Stomach (tissue), 9 donors: ENCODE data around the gene SLC8A3. TPM values are rescaled to one million over a fixed set of nuclear protein-coding genes. Genes with fewer than 3 reads are reported as not detected.
A peak's percentile ranks its signal among the peaks of the same experiment; 100 is the strongest.

ENCODE experiments used
- DNase-seq, 2 donors: peaks; one replicate each; pipeline versions ENCODE4 v3.0.0 to v3.0.0-alpha.2; 2013 to 2019
- H3K27ac ChIP-seq, 5 donors: fragments of 200-600 bp in 4 of 5; sonication (generic) in 4 of 5; one replicate each; pipeline ENCODE4 v1.5.1; 2013 to 2019; ENCODE audit warnings: mild to moderate bottlenecking in 1 of 5, moderate library complexity in 1 of 5
- H3K27me3 ChIP-seq, 3 donors: fragments of 200-600 bp; sonication (generic); one replicate each; pipeline ENCODE4 v1.5.1; 2017 to 2019; ENCODE audit warnings: mixed run types in 1 of 3
- H3K36me3 ChIP-seq, 4 donors: fragments of 200-600 bp; sonication (generic); 1 replicate in 3 of 4; 2 replicates in 1 of 4; pipeline ENCODE4 v1.5.1; 2016 to 2019
- H3K4me1 ChIP-seq, 4 donors: fragments of 200-600 bp; sonication (generic); one replicate each; pipeline ENCODE4 v1.5.1; 2016 to 2019
- H3K4me3 ChIP-seq, 4 donors: fragments of 200-600 bp; sonication (generic) in 3 of 4; one replicate each; pipeline ENCODE4 v1.5.1; 2016 to 2019; ENCODE audit warnings: mild to moderate bottlenecking in 1 of 4
- H3K9me3 ChIP-seq, 4 donors: fragments of 200-600 bp; sonication (generic); one replicate each; pipeline ENCODE4 v1.5.1; 2016 to 2019
- CTCF ChIP-seq, 7 experiments: fragments of 450-650 bp in 4 of 7; fragments of 200-600 bp in 3 of 7; sonication (generic) in 3 of 7; IDR thresholded peaks; one replicate each; pipeline ENCODE4 v1.5.1; 2016 to 2019; ENCODE audit warnings: antibody characterized with exemption in 7 of 7, control low read depth in 2 of 7, mild to moderate bottlenecking in 1 of 7
- EP300 ChIP-seq: sonication (generic); formaldehyde crosslinking; IDR thresholded peaks from one replicate; pipeline ENCODE4 v1.6.1; 2017; ENCODE audit warnings: antibody characterized with exemption
- POLR2A ChIP-seq, 4 donors: fragments of 450-650 bp; IDR thresholded peaks; one replicate each; pipeline ENCODE4 v1.6.1; 2016; ENCODE audit warnings: antibody characterized with exemption in 4 of 4, control low read depth in 2 of 4, mild to moderate bottlenecking in 1 of 4, moderate library complexity in 1 of 4
- POLR2AphosphoS5 ChIP-seq, 3 donors: sonication (generic); formaldehyde crosslinking; IDR thresholded peaks; one replicate each; pipeline ENCODE4 v1.6.1; 2016; ENCODE audit warnings: antibody characterized with exemption in 3 of 3
- WGBS, 5 donors: extraction: QIAGEN DNeasy Blood & Tissue Kit in 3 of 5; methylation state at CpG; one replicate each; pipeline versions ENCODE4 v1.1.5 to v1.1.7; 2013 to 2018; 5-methylcytosine and 5-hydroxymethylcytosine counted together
- intact Hi-C: fragments of 100-400 bp; cut with DNase I; formaldehyde crosslinking; loops from one replicate; pipeline ENCODE4 v1.15.1; 2023; ENCODE audit warnings: low total_unique reads
- polyA plus RNA-seq, 3 donors: library from polyadenylated mRNA; stranded (reverse); fragments of 200-250 nt; gene quantifications; one replicate each; pipeline ENCODE4 v1.2.3, GENCODE V29; 2013
- total RNA-seq, 5 donors: library from RNA; depleted of rRNA; stranded (reverse); fragments of >200 nt; gene quantifications; one replicate each; pipeline versions ENCODE4 v1.1.0 to v1.2.3, GENCODE V29; 2014 to 2016
- donor health status: healthy with polysubstance abuse.
- donor health status: Bipolar disorder and iron deficiency.
- donor health status: healthy.

Gene SLC8A3
- total and polyA plus RNA-seq, 8 donors: 0.03 to 2.4 (median 0.87) TPM; not detected in 1

DNA sequence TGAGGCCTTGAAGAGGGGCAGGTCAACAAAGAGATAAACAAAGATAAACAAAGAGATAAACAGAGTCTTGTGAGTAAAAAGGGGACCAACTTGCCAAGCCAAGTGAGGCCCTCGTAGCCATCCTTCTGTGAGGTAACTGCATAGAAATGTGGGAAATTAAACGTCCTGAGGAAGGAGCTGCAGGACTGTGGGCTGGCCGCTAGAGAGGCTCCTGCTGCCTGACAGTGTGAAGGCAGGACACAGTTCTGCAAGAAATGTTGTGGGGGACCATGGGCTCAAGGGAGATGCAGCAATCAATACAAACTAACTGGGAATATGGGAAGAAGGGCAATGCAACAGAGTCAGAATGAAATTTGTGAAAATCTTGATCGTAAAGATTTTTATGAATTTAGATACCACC is 91.9 kb downstream of the SLC8A3 start:
- peak in 1 of 2 donors; percentile 43 for DNase-seq
- intact Hi-C loops: no loop called here
- TF ChIP-seq POLR2A (IDR thresholded peaks at IDR 0.05): no peak
- no peak for TF ChIP-seq CTCF (IDR thresholded peaks at IDR 0.05)
- no peak for TF ChIP-seq EP300
- no peak for TF ChIP-seq POLR2AphosphoS5 (IDR thresholded peaks at IDR 0.05)
- Histone ChIP-seq H3K9me3 (no peaks in the 10 kb centered on the region), H3K4me1 (peaks cover 0 to 15% (median 7%) of the 10 kb centered on the region in 4 donors), H3K27ac (no peak overlapping the region), H3K36me3 (no peaks in the 10 kb centered on the region), H3K27me3 (peaks cover 0 to 22% (median 0%) of the 10 kb centered on the region in 3 donors), H3K4me3 (no peak overlapping the region)
- 32 to 36% (median 33%) methylated on average over 4 of the region's 4 CpGs for WGBS, 5 donors

DNA sequence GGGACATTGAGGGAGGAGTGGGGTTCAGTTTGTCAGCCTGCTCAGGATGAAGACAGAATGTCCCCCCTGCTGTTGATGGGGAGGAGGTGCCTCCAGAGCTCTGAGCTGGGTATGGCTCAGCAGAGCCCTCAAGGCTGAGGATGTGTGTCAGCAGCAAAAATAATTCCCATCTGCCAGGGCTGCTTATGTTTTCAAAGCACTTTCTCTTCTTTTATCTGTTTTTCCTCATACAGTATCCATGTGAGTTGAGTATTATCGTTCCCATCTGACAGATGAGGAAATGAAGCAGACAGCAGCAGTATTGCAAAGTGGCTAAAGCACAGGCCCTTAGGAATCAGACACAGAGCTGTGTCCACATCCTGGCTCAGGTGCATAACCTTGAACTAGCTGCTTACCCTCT is 94.1 kb downstream of the SLC8A3 start:
- TF ChIP-seq POLR2A (IDR thresholded peaks at IDR 0.05): no peak
- TF ChIP-seq EP300: no peak
- TF ChIP-seq POLR2AphosphoS5 (IDR thresholded peaks at IDR 0.05): no peak
- no peak for TF ChIP-seq CTCF (IDR thresholded peaks at IDR 0.05)
- Histone ChIP-seq H3K36me3 (no peaks in the 10 kb centered on the region), H3K9me3 (no peaks in the 10 kb centered on the region), H3K4me3 (no peak overlapping the region), H3K27ac (no peak overlapping the region), H3K27me3 (peaks cover 0 to 14% (median 0%) of the 10 kb centered on the region in 3 donors), H3K4me1 (peaks cover 0 to 15% (median 7%) of the 10 kb centered on the region in 4 donors)
- intact Hi-C loops: no loop called here
- WGBS, 5 donors: 65 to 84% (median 77%) methylated on average over 1 of the region's 1 CpG
- DNase-seq: no peak

DNA sequence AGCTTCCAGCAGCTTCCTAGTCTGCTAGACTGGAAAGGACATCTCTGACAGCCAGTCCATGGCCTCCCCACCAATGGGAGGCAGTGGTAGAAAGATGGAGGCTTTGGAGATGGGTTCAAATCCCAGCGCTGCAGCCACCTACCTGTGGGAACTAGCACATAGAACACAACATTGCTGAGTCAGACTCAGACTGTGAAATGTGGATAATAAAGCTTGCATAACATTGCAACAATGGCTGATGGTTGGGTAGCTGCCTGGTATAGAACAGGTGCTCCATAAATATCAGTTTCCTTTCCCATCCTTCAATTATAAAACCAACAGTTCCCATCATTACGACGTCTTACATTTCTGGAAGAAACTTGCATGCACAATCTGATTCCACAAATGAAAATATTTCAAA is 94.6 kb downstream of the SLC8A3 start:
- Histone ChIP-seq H3K27ac (no peak overlapping the region), H3K36me3 (no peaks in the 10 kb centered on the region), H3K4me3 (no peak overlapping the region), H3K4me1 (peaks cover 0 to 15% (median 7%) of the 10 kb centered on the region in 4 donors), H3K9me3 (no peaks in the 10 kb centered on the region), H3K27me3 (peaks cover 0 to 14% (median 0%) of the 10 kb centered on the region in 3 donors)
- no peak for DNase-seq
- intact Hi-C loops: no loop called here
- no peak for TF ChIP-seq POLR2AphosphoS5 (IDR thresholded peaks at IDR 0.05)
- no peak for TF ChIP-seq CTCF (IDR thresholded peaks at IDR 0.05)
- TF ChIP-seq POLR2A (IDR thresholded peaks at IDR 0.05): no peak
- no peak for TF ChIP-seq EP300
- WGBS, 5 donors: 89 to 96% (median 93%) methylated on average over 3 of the region's 3 CpGs

DNA sequence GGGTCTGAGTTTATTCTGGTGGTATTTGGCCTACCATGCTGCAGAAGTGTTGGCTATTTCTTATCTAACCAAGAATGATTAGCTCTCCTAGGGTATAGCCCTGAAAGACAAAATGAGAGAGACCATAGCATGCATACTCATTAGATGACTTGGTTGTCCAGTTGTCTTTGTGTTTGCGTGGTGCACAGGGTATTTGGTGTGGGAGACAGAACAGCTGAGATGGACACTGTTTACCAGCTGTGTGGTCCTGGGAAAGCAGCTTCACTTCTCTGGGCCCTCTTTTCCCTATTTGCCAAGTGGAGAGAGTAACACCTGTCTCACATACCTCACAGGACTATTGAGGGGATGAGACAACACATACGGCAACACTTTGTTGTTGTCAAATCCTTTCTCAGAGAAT is 95.6 kb downstream of the SLC8A3 start:
- intact Hi-C loops: no loop called here
- no peak for DNase-seq
- no peaks in the 10 kb centered on the region for H3K36me3 ChIP-seq
- TF ChIP-seq CTCF (IDR thresholded peaks at IDR 0.05) (no peak), POLR2AphosphoS5 (IDR thresholded peaks at IDR 0.05) (no peak), EP300 (no peak), POLR2A (IDR thresholded peaks at IDR 0.05) (no peak)
- H3K27me3 ChIP-seq: peaks cover 0 to 14% (median 0%) of the 10 kb centered on the region in 3 donors
- H3K4me3 ChIP-seq: no peak overlapping the region
- WGBS, 5 donors: 75 to 83% (median 79%) methylated on average over 2 of the region's 2 CpGs
- H3K4me1 ChIP-seq: peaks cover 0 to 7% (median 3%) of the 10 kb centered on the region in 4 donors
- no peaks in the 10 kb centered on the region for H3K9me3 ChIP-seq
- H3K27ac ChIP-seq: no peak overlapping the region
